ENCODE data around the gene PARVA. TPM values are rescaled to one million over a fixed set of nuclear protein-coding genes. Genes with fewer than 3 reads are reported as not detected.

PARVA gene
- total RNA-seq, 1 experiment from 2014 or later, result 36.7 TPM

GRCh38 chr11:12567746-12568460 lies 190.5 kb downstream of the PARVA start:
- no TSS peak for BruUV-seq (replicated peaks)
- intact Hi-C loops (cut with micrococcal nuclease), result no loop called here
- Mint-ChIP-seq H3K4me3 (ENCODE audit: unreplicated experiment) (no peak overlapping the region), H3K27me3 (ENCODE audit: insufficient read depth, unreplicated experiment) (peaks cover 14% of the 10 kb centered on the region), H3K9me3 (ENCODE audit: unreplicated experiment) (peaks cover 4% of the 10 kb centered on the region), H3K36me3 (ENCODE audit: insufficient read depth, unreplicated experiment) (no peaks in the 10 kb centered on the region), H3K4me1 (ENCODE audit: insufficient read depth, unreplicated experiment) (no peaks in the 10 kb centered on the region), H3K27ac (ENCODE audit: low read depth, unreplicated experiment) (no peak overlapping the region)
- TF ChIP-seq, protein P1, sequence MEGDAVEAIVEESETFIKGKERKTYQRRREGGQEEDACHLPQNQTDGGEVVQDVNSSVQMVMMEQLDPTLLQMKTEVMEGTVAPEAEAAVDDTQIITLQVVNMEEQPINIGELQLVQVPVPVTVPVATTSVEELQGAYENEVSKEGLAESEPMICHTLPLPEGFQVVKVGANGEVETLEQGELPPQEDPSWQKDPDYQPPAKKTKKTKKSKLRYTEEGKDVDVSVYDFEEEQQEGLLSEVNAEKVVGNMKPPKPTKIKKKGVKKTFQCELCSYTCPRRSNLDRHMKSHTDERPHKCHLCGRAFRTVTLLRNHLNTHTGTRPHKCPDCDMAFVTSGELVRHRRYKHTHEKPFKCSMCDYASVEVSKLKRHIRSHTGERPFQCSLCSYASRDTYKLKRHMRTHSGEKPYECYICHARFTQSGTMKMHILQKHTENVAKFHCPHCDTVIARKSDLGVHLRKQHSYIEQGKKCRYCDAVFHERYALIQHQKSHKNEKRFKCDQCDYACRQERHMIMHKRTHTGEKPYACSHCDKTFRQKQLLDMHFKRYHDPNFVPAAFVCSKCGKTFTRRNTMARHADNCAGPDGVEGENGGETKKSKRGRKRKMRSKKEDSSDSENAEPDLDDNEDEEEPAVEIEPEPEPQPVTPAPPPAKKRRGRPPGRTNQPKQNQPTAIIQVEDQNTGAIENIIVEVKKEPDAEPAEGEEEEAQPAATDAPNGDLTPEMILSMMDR (IDR thresholded peaks at IDR 0.05; ENCODE audit: unreplicated experiment), result no peak
- ChIA-PET POLR2A (interaction anchor here (1.1 to 1.2 kb wide), 3 partner anchors 9 to 19 kb away, joined by 3 to 4 read pairs (median 3); no protein-coding TSS in a partner anchor), CTCF (interaction anchor here (0.6 to 1.2 kb wide), 2 partner anchors 11 to 93 kb away, joined by 3 to 6 read pairs; no protein-coding TSS in a partner anchor)
- no peak for DNase-seq (ENCODE audit: unreplicated experiment)

- H3K27ac Mint-ChIP-seq (ENCODE audit: low read depth, unreplicated experiment), result no peak overlapping the region
- no peak for DNase-seq (ENCODE audit: unreplicated experiment)
- TF ChIP-seq, protein P1 (IDR thresholded peaks at IDR 0.05; ENCODE audit: unreplicated experiment), result no peak
- POLR2A ChIA-PET, result interaction anchor here (0.7 kb wide), 1 partner anchor 23 kb away, joined by 3 read pairs; no protein-coding TSS in a partner anchor
- H3K4me3 Mint-ChIP-seq (ENCODE audit: unreplicated experiment), result no peak overlapping the region
- peaks cover 17% of the 10 kb centered on the region for H3K27me3 Mint-ChIP-seq (ENCODE audit: insufficient read depth, unreplicated experiment)
- no peaks in the 10 kb centered on the region for H3K36me3 Mint-ChIP-seq (ENCODE audit: insufficient read depth, unreplicated experiment)
- H3K4me1 Mint-ChIP-seq (ENCODE audit: insufficient read depth, unreplicated experiment), result no peaks in the 10 kb centered on the region
- intact Hi-C loops (cut with micrococcal nuclease), result no loop called here
- H3K9me3 Mint-ChIP-seq (ENCODE audit: unreplicated experiment), result peaks cover 4% of the 10 kb centered on the region
- BruUV-seq (replicated peaks), result no TSS peak
- CTCF ChIA-PET, result no interaction called here
These were observed 192.4 kb downstream of the PARVA start for GRCh38 chr11:12569499-12570425.

GRCh38 chr11:12573707-12574485 lies 196.5 kb downstream of the PARVA start:
- CTCF ChIA-PET, result interaction anchor here (0.6 to 1.0 kb wide), 4 partner anchors 10 to 691 kb away, joined by 3 read pairs; no protein-coding TSS in a partner anchor
- no peak for DNase-seq (ENCODE audit: unreplicated experiment)

More at GRCh38 chr11:12573707-12574485, 196.5 kb downstream of the PARVA start:
- intact Hi-C loops (cut with micrococcal nuclease), result no loop called here
- no peak overlapping the region for H3K27ac Mint-ChIP-seq (ENCODE audit: low read depth, unreplicated experiment)
- no TSS peak for BruUV-seq (replicated peaks)
- H3K27me3 Mint-ChIP-seq (ENCODE audit: insufficient read depth, unreplicated experiment), result peaks cover 17% of the 10 kb centered on the region
- POLR2A ChIA-PET, result interaction anchor here (0.5 kb wide), 1 partner anchor 380 kb away, joined by 3 read pairs; no protein-coding TSS in a partner anchor
- peaks cover 4% of the 10 kb centered on the region for H3K9me3 Mint-ChIP-seq (ENCODE audit: unreplicated experiment)
- no peak overlapping the region for H3K4me3 Mint-ChIP-seq (ENCODE audit: unreplicated experiment)
- no peaks in the 10 kb centered on the region for H3K4me1 Mint-ChIP-seq (ENCODE audit: insufficient read depth, unreplicated experiment)
- TF ChIP-seq, protein P1 (IDR thresholded peaks at IDR 0.05; ENCODE audit: unreplicated experiment), result no peak
- H3K36me3 Mint-ChIP-seq (ENCODE audit: insufficient read depth, unreplicated experiment), result no peaks in the 10 kb centered on the region

All from MCF 10A (cell line).